ENCODE data around the gene TNNT1.
"Not testable (repeated sequence)": the region's sequence is repeated elsewhere in the genome, so short reads cannot be mapped to it uniquely, and the experiment has no call there.

TNNT1 gene, protein sequence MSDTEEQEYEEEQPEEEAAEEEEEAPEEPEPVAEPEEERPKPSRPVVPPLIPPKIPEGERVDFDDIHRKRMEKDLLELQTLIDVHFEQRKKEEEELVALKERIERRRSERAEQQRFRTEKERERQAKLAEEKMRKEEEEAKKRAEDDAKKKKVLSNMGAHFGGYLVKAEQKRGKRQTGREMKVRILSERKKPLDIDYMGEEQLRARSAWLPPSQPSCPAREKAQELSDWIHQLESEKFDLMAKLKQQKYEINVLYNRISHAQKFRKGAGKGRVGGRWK

DNA sequence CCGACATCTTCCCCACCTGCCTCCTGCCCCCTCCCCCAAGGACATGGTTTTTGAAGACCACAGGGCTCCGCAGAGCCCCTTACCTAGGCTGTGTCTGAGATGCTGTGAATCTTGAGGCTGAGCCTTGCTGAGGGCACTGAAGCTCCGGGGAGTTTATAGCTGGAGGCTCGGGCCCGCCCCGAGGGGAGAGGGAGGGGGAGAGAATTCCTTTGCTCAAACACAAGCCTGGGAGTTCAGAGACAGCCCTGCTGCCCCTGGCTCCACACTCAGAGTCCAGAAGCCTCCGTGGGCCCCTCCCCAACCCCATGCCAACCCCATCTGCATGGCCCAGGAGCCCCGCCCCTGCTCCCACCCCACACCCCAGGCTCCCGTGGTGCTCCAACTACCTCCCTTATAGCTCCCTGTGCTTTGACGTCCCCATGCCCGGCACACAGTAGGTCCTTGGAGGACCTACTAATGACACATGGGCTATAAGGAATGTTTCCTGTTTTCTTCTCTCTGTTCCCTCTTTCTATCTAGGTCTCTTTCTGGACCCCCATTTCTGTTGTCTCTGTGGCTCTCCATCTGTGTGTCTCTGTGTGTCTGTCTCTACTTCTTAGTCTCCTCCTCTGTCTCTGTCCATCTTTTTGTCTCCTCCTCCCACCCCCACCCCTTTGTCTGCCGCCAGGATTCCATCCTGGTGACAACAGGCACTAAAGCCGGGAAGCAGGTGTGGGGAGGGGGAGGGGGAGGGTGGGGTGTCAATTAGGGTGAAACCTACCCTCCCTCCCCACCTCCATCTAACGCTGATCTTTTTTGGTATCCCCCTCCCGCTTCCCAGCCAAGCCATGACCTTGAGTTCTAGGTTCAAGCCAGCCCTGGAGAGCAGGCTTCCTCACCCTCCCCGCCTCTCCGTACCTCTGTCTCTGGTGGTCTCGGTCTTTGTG is at the start of gene TNNT1:
Gene TNNT1, minus strand, starts transcription at position 129 of the 926 bp plus-strand sequence. CDS start 2,049 bp downstream, outside the sequence.
- DNase-seq (ENCODE audit: low read depth) = no peak

GRCh38 chr19:55198651-55199050 is 49.6 kb upstream of the TNNT1 start:
- DNase-seq (ENCODE audit: low read depth) = no peak

GRCh38 chr19:55197528-55197927 is 48.5 kb upstream of the TNNT1 start:
- DNase-seq (ENCODE audit: low read depth) = no peak

- no peak for DNase-seq (ENCODE audit: low read depth)
Measured at GRCh38 chr19:55196803-55197202, 47.8 kb upstream of the TNNT1 start.

DNA sequence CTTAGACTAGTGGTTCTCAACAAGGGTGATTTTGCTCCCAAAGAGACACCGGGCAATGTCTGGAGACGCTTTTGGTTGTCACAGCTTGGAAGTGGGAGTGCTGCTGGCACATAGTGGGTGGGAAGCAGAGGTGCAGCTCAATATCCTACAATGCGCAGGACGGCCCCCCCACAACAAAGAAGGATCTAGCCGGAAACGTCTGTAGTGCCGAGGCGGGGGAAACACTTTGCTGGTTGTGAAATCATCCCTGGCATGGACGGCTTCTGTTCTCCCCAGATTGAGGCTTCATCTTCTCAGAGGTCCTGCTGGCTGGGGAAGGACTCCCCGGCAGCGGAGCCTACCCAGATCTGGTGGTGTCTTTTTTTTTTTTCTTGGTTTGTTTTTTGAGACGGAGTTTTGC is 44.5 kb upstream of the TNNT1 start:
- DNase-seq (ENCODE audit: low read depth) = no peak

GRCh38 chr19:55189403-55189835 is 40.4 kb upstream of the TNNT1 start:
- DNase-seq (ENCODE audit: low read depth) = no peak

- no peak for DNase-seq (ENCODE audit: low read depth)
Measured at GRCh38 chr19:55188625-55189024, 39.6 kb upstream of the TNNT1 start.

- DNase-seq (ENCODE audit: low read depth) = no peak
Measured at GRCh38 chr19:55186080-55186479, 37.1 kb upstream of the TNNT1 start.

- DNase-seq (ENCODE audit: low read depth) = no peak
Measured at GRCh38 chr19:55181740-55182139, 32.7 kb upstream of the TNNT1 start.

DNA sequence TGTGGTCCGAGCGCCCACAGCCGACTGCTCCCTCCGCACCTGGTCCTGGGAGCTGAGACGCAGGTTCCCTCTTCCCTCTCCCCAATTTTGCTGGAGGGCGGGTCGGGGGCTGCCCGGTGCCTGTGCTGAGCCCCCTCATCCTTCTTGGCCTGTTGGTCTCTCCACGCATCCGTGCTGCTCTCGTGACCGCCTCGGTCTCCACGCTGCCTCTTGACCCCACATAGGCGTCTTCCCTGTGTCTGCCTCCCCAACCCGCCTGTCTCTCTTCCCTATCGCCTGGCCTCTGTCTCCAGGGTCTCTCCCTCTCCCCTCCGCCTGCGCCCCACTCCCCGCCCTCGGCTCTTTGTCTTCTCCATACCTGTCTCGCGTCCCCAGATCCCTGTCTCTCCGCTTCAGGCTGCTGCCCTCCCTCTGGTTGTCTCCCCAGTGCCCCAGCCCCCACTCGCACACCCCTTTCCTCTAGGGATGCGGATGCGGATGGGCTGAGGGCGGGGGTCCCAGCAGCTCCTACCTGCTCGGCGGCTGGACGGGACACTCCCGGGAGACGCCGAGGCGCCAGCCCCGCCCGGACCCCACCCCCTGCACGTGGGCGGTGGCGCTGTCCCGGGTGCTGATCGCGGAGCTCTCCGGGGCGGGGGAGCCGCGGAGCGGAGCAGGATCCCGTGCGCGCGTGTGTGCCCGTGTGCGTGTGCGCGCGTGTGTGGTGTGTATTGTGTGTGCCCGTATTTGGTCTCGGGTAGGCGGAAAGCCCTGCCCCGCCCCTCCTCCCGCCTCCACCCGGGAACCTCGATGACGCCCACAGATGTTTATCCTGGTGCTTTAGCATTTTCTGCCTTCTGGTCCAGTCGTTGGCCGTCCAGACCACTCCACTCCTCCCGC is 30.8 kb upstream of the TNNT1 start, which contains the start of gene SYT5:
Gene SYT5, minus strand, starts transcription at position 684 of the 879 bp plus-strand sequence. CDS start 1,248 bp downstream, outside the sequence.
- no peak for DNase-seq (ENCODE audit: low read depth)

DNA sequence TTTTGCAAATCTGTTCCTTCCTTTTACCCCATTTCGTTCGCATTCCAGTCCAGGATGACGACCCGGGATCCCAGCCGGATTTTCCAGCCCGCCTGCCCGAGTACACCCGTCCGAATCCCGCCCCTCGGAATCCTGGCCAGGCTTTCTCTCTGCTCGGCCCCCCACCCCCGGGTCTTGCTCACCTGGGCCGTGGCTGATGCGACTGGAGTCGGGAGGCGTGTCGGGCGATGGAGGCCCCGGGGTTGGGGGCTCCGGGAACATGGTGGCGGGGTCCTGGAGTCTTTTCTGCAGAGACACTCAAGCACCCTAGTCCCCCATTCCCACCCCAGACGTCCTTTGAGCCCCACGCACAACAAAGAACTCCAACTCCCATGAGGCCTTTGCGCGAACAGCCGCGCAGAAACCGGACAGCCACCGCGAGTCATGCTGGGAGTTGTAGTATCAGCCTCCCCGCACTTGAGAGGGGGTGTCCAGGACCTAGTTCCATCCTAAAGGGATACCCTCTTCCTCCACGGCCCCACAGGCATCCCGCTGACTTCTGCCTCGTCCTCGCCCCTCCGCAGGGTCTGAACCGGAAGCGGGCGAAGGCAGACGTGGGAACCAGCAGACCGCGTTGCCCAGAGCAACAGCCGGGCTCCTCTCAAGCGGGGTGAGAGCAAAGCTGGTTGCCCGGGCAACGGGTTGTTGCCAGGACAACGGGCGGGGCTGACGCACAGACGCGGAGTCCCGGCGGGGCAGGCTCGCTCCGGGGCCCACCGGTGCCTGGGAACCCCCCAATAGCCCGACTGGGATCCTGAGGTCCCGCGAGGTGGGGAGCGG is 30.0 kb upstream of the TNNT1 start:
- DNase-seq (ENCODE audit: low read depth) = no peak

DNA sequence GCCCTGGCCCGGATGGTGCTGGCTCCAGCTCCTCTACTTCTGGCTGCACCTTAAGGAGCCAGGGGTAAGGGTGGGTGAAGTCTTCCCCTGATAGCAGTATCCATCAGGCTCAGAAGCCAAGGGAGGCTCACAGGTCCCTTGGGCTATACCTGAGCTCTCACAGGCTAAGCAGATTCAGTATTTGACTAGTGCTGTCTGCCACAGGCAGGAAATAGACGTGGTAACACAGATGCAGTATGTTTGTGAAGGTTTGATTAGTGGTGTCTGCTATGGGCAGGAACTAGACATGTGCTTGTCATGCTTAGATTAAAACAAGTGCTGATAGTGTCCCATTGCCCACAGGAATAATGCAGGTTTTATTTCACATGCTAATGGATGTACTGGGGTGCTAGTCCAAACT is 27.1 kb upstream of the TNNT1 start:
- DNase-seq (ENCODE audit: low read depth) = no peak

DNA sequence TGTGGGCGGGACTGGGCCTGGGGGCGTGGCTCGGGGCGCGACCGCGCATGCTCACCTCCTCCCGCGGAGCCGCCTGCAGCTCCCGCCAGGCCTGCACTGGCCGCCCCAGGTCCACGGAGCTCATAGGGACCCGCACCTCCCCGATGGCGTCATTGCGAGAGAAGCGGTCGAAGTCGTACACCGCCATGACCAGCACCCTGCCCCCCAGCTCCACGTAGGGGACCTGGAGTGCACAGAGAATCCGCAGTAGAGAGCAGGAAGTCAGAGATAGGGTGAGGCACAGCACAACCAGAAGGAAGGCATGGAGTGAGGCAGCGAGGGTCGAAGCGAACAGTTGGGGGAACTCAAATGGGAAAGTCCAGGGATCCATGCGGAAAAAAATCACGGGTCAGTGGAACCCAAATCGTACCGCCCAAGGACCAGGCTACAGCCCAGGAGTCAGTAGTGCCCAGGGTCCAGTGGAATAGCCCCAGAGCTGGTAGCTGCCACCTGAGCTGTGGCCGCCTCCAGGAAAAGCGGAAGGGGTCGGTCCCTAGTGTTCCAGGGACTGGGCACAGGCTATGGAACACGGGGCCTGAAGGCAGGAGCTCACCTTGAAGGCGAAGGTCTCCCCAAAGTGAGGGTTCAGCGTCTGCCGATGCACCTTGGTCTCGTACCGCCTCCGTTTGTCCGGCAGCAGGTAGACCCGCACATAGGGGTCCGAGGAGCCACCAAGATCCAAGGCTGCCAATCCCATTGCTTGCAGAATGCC is 26.3 kb upstream of the TNNT1 start:
- DNase-seq (ENCODE audit: low read depth) = no peak

DNA sequence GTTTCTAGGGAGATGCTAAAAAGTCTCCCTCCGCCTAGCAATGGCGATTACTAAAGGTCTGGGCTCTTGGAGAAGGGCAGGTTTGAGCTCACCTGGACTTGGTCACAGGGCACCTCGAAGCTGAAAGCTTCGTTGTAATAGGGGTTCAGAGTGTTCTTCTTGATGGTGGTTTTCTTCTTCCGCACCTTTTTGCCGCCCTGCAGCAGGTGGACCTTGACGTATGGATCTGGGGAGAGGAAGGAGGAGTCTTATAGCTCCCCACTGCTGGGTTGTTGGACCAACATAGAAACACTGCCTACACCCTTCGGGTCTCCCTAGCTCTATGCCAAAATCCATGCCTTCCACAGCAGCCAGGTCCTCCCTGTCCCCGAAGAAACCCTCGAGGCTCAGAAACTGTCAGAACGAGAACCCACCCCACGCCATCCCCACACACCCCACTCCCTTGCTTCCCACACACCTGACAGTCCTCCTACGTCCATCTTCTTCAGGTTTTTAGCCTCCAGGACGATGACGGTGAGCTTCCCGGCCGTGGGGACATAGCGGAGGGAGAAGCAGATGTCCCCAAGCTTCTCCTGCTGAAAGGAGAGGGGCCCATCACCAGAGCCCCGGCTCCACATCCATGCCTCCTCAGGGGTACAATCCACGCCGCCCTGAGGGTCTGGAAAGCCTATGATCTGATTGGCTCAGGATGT is 25.6 kb upstream of the TNNT1 start:
- DNase-seq (ENCODE audit: low read depth) = no peak

DNA sequence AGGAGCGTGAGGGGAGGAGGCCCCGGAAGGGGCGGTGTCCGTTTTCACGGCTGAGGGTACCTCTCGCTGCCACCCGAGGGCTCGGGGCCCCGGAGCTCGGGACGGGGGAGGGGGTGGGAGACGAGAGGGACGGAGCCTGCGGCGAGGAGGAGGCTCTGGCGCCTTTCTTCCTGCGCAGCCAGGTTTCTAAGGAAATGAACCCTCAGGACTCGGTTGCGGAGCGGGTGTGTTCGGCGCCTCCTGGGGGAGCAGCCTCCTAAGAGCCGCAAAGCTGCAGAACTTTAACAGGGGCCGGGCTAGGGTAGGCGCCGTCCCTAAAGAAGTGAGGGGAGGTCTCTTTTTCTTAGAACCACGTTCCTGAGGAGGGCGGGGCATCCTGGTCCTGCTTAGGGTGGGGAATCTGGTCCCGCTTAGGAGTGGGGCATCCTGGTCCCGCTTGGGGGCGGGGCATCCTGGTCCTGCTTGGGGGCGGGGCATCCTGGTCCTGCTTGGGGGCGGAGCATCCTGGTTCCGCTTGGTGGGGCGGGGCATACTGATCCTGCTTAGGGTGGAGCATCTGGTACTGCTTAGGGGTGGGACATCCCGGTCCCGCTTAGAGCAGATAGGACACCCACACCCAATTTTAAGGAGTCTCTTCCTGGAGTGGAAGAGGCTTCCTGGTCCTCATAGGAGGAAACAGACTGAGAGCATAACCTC is 24.9 kb upstream of the TNNT1 start:
- DNase-seq (ENCODE audit: low read depth) = peak; percentile 85

GRCh38 chr19:55173186-55173713 is 24.2 kb upstream of the TNNT1 start:
- DNase-seq (ENCODE audit: low read depth) = no peak

- peak; percentile 80 for DNase-seq (ENCODE audit: low read depth)
Measured at GRCh38 chr19:55172741-55173140, 23.7 kb upstream of the TNNT1 start.

GRCh38 chr19:55172318-55172717 is 23.3 kb upstream of the TNNT1 start:
- DNase-seq (ENCODE audit: low read depth) = not testable (repeated sequence)

DNA sequence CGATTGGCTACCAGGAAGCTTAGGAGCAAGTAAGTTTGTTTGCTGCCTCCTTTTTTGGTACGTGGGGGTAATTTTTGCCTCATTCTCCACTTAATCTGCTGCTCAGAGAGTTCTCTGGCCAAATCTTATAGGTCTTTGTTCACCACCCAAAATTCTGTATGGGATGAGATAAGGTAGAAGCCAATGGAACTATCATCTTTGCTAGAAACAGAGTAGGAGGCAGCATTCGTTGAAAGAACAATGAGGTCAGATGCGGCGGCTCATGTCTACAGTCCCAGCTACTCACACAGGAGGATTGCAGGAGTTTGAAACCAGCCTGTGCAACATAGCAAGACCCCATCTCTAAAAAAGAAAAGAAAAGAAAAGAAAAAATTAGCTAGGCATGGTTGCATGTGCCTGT is 22.4 kb upstream of the TNNT1 start:
- DNase-seq (ENCODE audit: low read depth) = no peak
